Measurements from ENCODE around the gene NR6A1. TPM values are rescaled to one million over a fixed set of nuclear protein-coding genes. Genes with fewer than 3 reads are reported as not detected.

The NR6A1 gene
- total and polyA plus RNA-seq, 2 of the 8 experiments (the other 6 are each of a cell fraction or from before 2014, with no cell fraction given), result 93.2 to 237 TPM

DNA sequence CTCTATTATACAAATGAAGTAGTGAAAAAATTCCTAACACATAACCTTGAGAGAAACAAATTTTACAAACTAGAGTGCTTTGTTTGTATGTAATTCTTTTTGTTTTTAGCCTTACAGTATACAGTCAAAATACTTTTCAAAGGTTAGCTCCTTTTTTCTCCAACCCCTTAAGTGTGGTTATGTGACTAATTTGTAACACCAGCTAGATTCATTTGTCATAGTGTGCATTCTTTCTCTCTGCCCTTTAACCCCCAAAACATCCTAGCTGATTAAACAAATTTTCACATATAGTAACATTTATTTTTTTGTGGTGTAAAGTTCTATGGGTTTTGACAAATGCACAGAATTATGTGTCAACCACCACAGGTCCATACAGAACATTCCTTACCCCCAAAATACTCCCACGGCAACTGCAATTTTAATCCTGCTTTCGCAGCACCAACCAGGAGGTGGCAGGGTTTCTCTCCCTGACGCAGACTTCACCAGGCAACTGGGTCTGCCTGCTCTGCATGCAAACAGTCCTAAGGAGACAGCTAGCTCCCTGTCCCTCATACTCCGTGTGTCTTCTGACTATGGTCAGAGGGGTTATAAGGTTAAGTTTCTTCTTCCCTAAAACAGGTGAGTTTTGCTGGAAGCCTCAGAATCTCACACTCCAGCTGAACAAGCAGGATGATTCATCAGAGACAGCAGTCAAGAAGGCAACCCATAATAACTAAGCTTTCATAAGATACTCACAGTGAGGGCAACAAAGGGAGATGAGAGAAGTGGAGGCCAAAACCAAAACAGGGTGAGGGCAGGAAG is 219.4 kb downstream of the NR6A1 start:
- Histone ChIP-seq H2AFZ (ENCODE audit: low read length) (no peak overlapping the region), H3K79me1 (ENCODE audit: low read depth, low read length) (peaks cover 4% of the 10 kb centered on the region; the same call in 1 of the 2 replicates), H3K56ac (replicated peaks; ENCODE audit: insufficient read length, low read depth, low read length) (no peak overlapping the region), H3K9ac (replicated peaks in 1 of 4; ENCODE audit: extremely low read depth in 1 of 4, low read depth in 3 of 4, low read length in 3 of 4) (no peak overlapping the region), H3K4me2 (ENCODE audit: insufficient read depth in 1 of 2, low read depth in 2 of 2, low read length in 2 of 2) (no peak overlapping the region), H3K27ac (ENCODE audit: low read depth, low read length) (no peak overlapping the region), H4K20me1 (replicated peaks in 1 of 2; ENCODE audit: control insufficient read depth in 1 of 2, insufficient read depth in 2 of 2, low read length in 2 of 2) (peaks cover 0 to 2% of the 10 kb centered on the region in 2 experiments), H4K8ac (ENCODE audit: extremely low read depth, insufficient read depth, low read length) (no peak overlapping the region), H2BK5ac (ENCODE audit: low read depth, low read length) (no peak overlapping the region), H4K5ac (ENCODE audit: insufficient read length, low read depth, low read length) (no peak overlapping the region), H3K4ac (replicated peaks; ENCODE audit: insufficient read length, low read depth, low read length) (no peak overlapping the region), H2BK120ac (replicated peaks; ENCODE audit: low read depth, low read length) (no peak overlapping the region), H2BK15ac (ENCODE audit: low read length) (no peak overlapping the region), H3K79me2 (ENCODE audit: control insufficient read depth in 1 of 2, insufficient read depth in 2 of 2, low read length in 2 of 2) (peaks cover 2 to 12% of the 10 kb centered on the region in 2 experiments; a peak in 1 of 4 replicates), H3K23me2 (ENCODE audit: low read depth, low read length) (no peaks in the 10 kb centered on the region), H2AK5ac (ENCODE audit: low read depth, low read length) (no peak overlapping the region), H3K27me3 (replicated peaks in 1 of 4; ENCODE audit: control insufficient read depth in 3 of 4, extremely low read depth in 1 of 4, insufficient read depth in 3 of 4, low read length in 3 of 4) (no peaks in the 10 kb centered on the region), H3K23ac (ENCODE audit: insufficient read length) (no peak overlapping the region), H3K18ac (ENCODE audit: extremely low read depth, low read length) (no peak overlapping the region), H3K14ac (ENCODE audit: insufficient read length) (no peak overlapping the region), H2BK20ac (ENCODE audit: low read length) (no peak overlapping the region), H3K36me3 (ENCODE audit: control insufficient read depth in 2 of 4, insufficient read depth in 4 of 4, low read length in 3 of 4) (peaks cover 0 to 6% (median 2%) of the 10 kb centered on the region in 4 experiments; a peak in 1 of 8 replicates), H3K4me3 (ENCODE audit: extremely low read depth in 1 of 4, insufficient read depth in 2 of 4, low read depth in 3 of 4, low read length in 4 of 4) (no peak overlapping the region), H3K9me3 (ENCODE audit: insufficient read depth in 2 of 2, low read depth in 1 of 2, low read length in 1 of 2) (no peaks in the 10 kb centered on the region), H4K91ac (replicated peaks; ENCODE audit: insufficient read length, low read length) (no peak overlapping the region), H2BK12ac (ENCODE audit: low read depth, low read length) (no peak overlapping the region), H3K4me1 (replicated peaks in 1 of 4; ENCODE audit: control insufficient read depth in 3 of 4, insufficient read depth in 4 of 4, low read length in 3 of 4) (peaks cover 3 to 8% (median 5%) of the 10 kb centered on the region in 4 experiments; a peak in 5 of 7 replicates)
- ChIA-PET CTCF (ENCODE audit: partially characterized antibody) (interaction anchor here (0.6 to 10.3 kb wide), 46 partner anchors 9 to 357 kb away, joined by 3 to 128 read pairs (median 4); partner anchors contain the start of gene WDR38), POLR2A (ENCODE audit: partially characterized antibody) (interaction anchor here (1.1 to 1.4 kb wide), 3 partner anchors 23 to 60 kb away, joined by 3 to 4 read pairs (median 3); no protein-coding TSS in a partner anchor)
- peak; percentile 86 for FAIRE-seq
- peak; percentile 56 to 78 for DNase-seq (ENCODE audit: low read depth in 1 of 2, low spot score in 2 of 2)
- 28% methylated on average over 4 of the region's 4 CpGs; no CpG with 5 or more reads in 1 of the 2 experiments for WGBS, 2 experiments (ENCODE audit: extremely low coverage in 1 of 2, insufficient coverage in 1 of 2, insufficient read length in 1 of 2, insufficient replicate concordance in 2 of 2, low coverage in 1 of 2, low lambda C conversion rate in 2 of 2, missing lambda C conversion rate in 1 of 2)
- TF ChIP-seq GABPA (IDR thresholded peaks at IDR 0.05; ENCODE audit: borderline replicate concordance, insufficient read depth, low read length) (peak; percentile 51; the same call in 1 of the 2 replicates), SP1 (IDR thresholded peaks at IDR 0.05; ENCODE audit: low read depth, low read length) (no peak), YY1 (IDR thresholded peaks at IDR 0.05; ENCODE audit: low read depth, low read length) (0 out of 2 replicates have a peak, but pooled peaks have one; percentile 8), RAD21 (IDR thresholded peaks at IDR 0.05 in 1 of 2, conservative IDR thresholded peaks at IDR 0.05 in 1 of 2; ENCODE audit: low read depth in 2 of 2, low read length in 2 of 2) (peak; percentile 94 to 98), CREB1 (IDR thresholded peaks at IDR 0.05) (peak; percentile 63)
- TF ChIP-seq, protein P1, sequence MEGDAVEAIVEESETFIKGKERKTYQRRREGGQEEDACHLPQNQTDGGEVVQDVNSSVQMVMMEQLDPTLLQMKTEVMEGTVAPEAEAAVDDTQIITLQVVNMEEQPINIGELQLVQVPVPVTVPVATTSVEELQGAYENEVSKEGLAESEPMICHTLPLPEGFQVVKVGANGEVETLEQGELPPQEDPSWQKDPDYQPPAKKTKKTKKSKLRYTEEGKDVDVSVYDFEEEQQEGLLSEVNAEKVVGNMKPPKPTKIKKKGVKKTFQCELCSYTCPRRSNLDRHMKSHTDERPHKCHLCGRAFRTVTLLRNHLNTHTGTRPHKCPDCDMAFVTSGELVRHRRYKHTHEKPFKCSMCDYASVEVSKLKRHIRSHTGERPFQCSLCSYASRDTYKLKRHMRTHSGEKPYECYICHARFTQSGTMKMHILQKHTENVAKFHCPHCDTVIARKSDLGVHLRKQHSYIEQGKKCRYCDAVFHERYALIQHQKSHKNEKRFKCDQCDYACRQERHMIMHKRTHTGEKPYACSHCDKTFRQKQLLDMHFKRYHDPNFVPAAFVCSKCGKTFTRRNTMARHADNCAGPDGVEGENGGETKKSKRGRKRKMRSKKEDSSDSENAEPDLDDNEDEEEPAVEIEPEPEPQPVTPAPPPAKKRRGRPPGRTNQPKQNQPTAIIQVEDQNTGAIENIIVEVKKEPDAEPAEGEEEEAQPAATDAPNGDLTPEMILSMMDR (IDR thresholded peaks at IDR 0.05; ENCODE audit: control extremely low read depth in 1 of 3, insufficient read depth in 1 of 3, low read depth in 1 of 3, low read length in 3 of 3), result peak; percentile 86 to 95 (median 93)
- TF ChIP-seq, protein P2, sequence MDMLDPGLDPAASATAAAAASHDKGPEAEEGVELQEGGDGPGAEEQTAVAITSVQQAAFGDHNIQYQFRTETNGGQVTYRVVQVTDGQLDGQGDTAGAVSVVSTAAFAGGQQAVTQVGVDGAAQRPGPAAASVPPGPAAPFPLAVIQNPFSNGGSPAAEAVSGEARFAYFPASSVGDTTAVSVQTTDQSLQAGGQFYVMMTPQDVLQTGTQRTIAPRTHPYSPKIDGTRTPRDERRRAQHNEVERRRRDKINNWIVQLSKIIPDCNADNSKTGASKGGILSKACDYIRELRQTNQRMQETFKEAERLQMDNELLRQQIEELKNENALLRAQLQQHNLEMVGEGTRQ (IDR thresholded peaks at IDR 0.05; ENCODE audit: low read length), result no peak

Measured in H1 (cell line).